ENCODE data around the gene ERI3. TPM values are rescaled to one million over a fixed set of nuclear protein-coding genes. Genes with fewer than 3 reads are reported as not detected.

ERI3 gene
- polyA plus RNA-seq, 3 donors = 26.4 to 35.0 (median 26.6) TPM

DNA sequence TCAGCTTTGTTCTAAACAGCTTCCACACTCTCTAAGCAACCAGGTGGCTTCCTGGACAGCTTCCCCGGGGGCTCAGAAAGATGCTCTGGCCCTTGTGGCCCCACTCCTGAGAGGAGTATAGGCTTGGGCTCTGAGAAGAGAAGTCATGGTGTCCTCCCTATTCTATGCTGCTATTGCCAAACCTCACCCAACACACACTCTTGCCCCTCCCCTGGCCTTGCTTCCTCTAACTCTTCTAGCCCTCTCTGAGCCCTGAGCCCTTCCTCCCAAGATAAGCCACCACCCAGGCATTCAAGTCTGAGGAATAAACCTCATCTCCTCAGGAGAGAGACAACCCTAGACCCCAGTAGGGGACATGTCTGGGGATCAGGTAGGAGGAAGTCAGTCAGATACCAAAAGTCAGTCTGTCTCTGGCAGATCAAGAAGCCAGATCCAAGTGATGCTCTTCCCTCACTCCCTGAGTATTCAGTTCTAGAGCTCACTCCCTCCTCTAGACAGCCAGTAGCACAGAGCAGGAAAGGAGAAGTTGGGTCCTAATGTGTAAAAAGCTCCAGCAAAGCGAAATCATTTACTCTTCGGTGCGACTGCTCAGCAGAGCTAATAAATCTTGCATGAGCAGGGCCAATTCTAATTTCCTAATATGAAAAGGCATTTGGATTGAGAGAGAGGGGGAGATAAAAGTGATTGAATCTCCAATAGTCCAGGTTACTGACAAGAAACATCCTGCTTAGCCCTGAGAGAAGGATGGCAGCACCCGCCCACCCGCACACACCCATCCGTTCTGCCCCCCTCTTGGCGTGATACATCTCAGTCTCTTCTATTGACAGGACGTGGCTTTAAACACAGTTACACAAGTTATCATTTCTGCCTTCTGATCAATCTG is 91.2 kb downstream of the ERI3 start:
- Mint-ChIP-seq H3K4me3 (peak overlapping the region in 1 of 2 donors; percentile 65), H3K9me3 (peaks cover 0 to 5% (median 0%) of the 10 kb centered on the region in 7 donors), H3K4me1 (peaks cover 58% of the 10 kb centered on the region), H3K27me3 (ENCODE audit: low read depth in 3 of 3) (peaks cover 0 to 4% (median 3%) of the 10 kb centered on the region in 3 donors), H3K27ac (peak overlapping the region; percentile 84 to 94 (median 93)), H3K36me3 (peaks cover 7 to 8% of the 10 kb centered on the region in 2 donors)
- intact Hi-C loops (cut with micrococcal nuclease) = no loop called here
- peak overlapping the region; percentile 37 for H3K9ac ChIP-seq (ENCODE audit: insufficient read depth, low read length, poor library complexity, severe bottlenecking)
- H4K20me1 ChIP-seq (ENCODE audit: insufficient read depth, low read length) = no peaks in the 10 kb centered on the region
- H3K27me3 ChIP-seq (ENCODE audit: control insufficient read depth in 2 of 2, insufficient read depth in 2 of 2, low read length in 2 of 2) = no peaks in the 10 kb centered on the region
- no peaks in the 10 kb centered on the region for H3K79me2 ChIP-seq (ENCODE audit: insufficient read depth, low read length)
- H3K4me3 ChIP-seq (replicated peaks in 1 of 3; ENCODE audit: low read depth in 2 of 3, low read length in 3 of 3) = peak overlapping the region in 1 of 3 experiments; percentile 44
- 73% methylated on average over 8 of the region's 9 CpGs for WGBS (ENCODE audit: insufficient coverage)
- peak overlapping the region; percentile 76 to 83 for H3K27ac ChIP-seq (ENCODE audit: low read depth in 1 of 2, low read length in 2 of 2)
- peak; percentile 55 to 64 (median 61) for DNase-seq
- H3K4me2 ChIP-seq (replicated peaks; ENCODE audit: extremely low read depth, low read length, poor library complexity, severe bottlenecking) = peak overlapping the region; percentile 41
- H3K4me1 ChIP-seq (ENCODE audit: control insufficient read depth in 1 of 2, insufficient read depth in 2 of 2, low read length in 2 of 2) = peaks cover 52 to 58% of the 10 kb centered on the region in 2 donors
- H3K36me3 ChIP-seq (replicated peaks in 1 of 2; ENCODE audit: control insufficient read depth in 1 of 2, insufficient read depth in 2 of 2, low read length in 2 of 2) = no peaks in the 10 kb centered on the region
- TF ChIP-seq, protein P1, sequence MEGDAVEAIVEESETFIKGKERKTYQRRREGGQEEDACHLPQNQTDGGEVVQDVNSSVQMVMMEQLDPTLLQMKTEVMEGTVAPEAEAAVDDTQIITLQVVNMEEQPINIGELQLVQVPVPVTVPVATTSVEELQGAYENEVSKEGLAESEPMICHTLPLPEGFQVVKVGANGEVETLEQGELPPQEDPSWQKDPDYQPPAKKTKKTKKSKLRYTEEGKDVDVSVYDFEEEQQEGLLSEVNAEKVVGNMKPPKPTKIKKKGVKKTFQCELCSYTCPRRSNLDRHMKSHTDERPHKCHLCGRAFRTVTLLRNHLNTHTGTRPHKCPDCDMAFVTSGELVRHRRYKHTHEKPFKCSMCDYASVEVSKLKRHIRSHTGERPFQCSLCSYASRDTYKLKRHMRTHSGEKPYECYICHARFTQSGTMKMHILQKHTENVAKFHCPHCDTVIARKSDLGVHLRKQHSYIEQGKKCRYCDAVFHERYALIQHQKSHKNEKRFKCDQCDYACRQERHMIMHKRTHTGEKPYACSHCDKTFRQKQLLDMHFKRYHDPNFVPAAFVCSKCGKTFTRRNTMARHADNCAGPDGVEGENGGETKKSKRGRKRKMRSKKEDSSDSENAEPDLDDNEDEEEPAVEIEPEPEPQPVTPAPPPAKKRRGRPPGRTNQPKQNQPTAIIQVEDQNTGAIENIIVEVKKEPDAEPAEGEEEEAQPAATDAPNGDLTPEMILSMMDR (IDR thresholded peaks at IDR 0.05) = no peak
- H2AFZ ChIP-seq (ENCODE audit: insufficient read depth, low read depth, low read length, poor library complexity, severe bottlenecking) = no peak overlapping the region
- no peaks in the 10 kb centered on the region for H3K9me3 ChIP-seq (replicated peaks in 1 of 2; ENCODE audit: control insufficient read depth in 1 of 2, insufficient read depth in 1 of 2, low read length in 2 of 2)

GRCh38 chr1:44262816-44263567 is 92.1 kb downstream of the ERI3 start:
- Histone ChIP-seq H3K36me3 (replicated peaks in 1 of 2; ENCODE audit: control insufficient read depth in 1 of 2, insufficient read depth in 2 of 2, low read length in 2 of 2) (no peaks in the 10 kb centered on the region), H3K27ac (ENCODE audit: low read depth in 1 of 2, low read length in 2 of 2) (peak overlapping the region; percentile 76 to 83), H3K79me2 (ENCODE audit: insufficient read depth, low read length) (no peaks in the 10 kb centered on the region), H3K9me3 (replicated peaks in 1 of 2; ENCODE audit: control insufficient read depth in 1 of 2, insufficient read depth in 1 of 2, low read length in 2 of 2) (no peaks in the 10 kb centered on the region), H3K9ac (ENCODE audit: insufficient read depth, low read length, poor library complexity, severe bottlenecking) (no peak overlapping the region), H3K4me1 (ENCODE audit: control insufficient read depth in 1 of 2, insufficient read depth in 2 of 2, low read length in 2 of 2) (peaks cover 52 to 58% of the 10 kb centered on the region in 2 donors), H3K4me2 (replicated peaks; ENCODE audit: extremely low read depth, low read length, poor library complexity, severe bottlenecking) (peak overlapping the region; percentile 41), H4K20me1 (ENCODE audit: insufficient read depth, low read length) (no peaks in the 10 kb centered on the region), H2AFZ (ENCODE audit: insufficient read depth, low read depth, low read length, poor library complexity, severe bottlenecking) (no peak overlapping the region), H3K4me3 (replicated peaks in 1 of 3; ENCODE audit: low read depth in 2 of 3, low read length in 3 of 3) (peak overlapping the region in 1 of 3 experiments; percentile 44), H3K27me3 (ENCODE audit: control insufficient read depth in 2 of 2, insufficient read depth in 2 of 2, low read length in 2 of 2) (no peaks in the 10 kb centered on the region)
- DNase-seq = peak in 1 of 3 donors; percentile 19
- peaks cover 6 to 9% of the 10 kb centered on the region in 2 donors for H3K36me3 Mint-ChIP-seq
- peak overlapping the region; percentile 84 to 94 (median 93) for H3K27ac Mint-ChIP-seq
- intact Hi-C loops (cut with micrococcal nuclease) = no loop called here
- TF ChIP-seq, protein P1 (IDR thresholded peaks at IDR 0.05) = no peak
- 83% methylated on average over 2 of the region's 4 CpGs for WGBS (ENCODE audit: insufficient coverage)
- H3K27me3 Mint-ChIP-seq (ENCODE audit: low read depth in 3 of 3) = peaks cover 0 to 4% (median 3%) of the 10 kb centered on the region in 3 donors
- H3K4me3 Mint-ChIP-seq = peak overlapping the region in 1 of 2 donors; percentile 65
- H3K4me1 Mint-ChIP-seq = peaks cover 58% of the 10 kb centered on the region
- H3K9me3 Mint-ChIP-seq = peaks cover 0 to 5% (median 0%) of the 10 kb centered on the region in 7 donors
